GM12875 (cell line): ENCODE results near the gene FNDC3B.

Experiments used
- H3K4me3 ChIP-seq: one replicate; pipeline ENCODE4 v1.5.1; 2011; ENCODE audit warnings: low read depth, low read length, control low read depth
- CTCF ChIP-seq: IDR thresholded peaks from 2 replicates; pipeline ENCODE4 v1.5.1; 2011; ENCODE audit warnings: low read depth, mild to moderate bottlenecking, control low read depth, inconsistent platforms, low read length, moderate library complexity, borderline replicate concordance; ENCODE audit not compliant: insufficient read depth

FNDC3B gene

GRCh38 chr3:172131746-172132145 is 92.4 kb downstream of the FNDC3B start:
- H3K4me3 ChIP-seq = no peak overlapping the region
- no peak for TF ChIP-seq CTCF

- no peak for TF ChIP-seq CTCF
- H3K4me3 ChIP-seq = no peak overlapping the region
Observed at GRCh38 chr3:172132159-172132586, 92.8 kb downstream of the FNDC3B start.

GRCh38 chr3:172132721-172133311 is 93.4 kb downstream of the FNDC3B start:
- no peak overlapping the region for H3K4me3 ChIP-seq
- no peak for TF ChIP-seq CTCF

- no peak for TF ChIP-seq CTCF
- H3K4me3 ChIP-seq = no peak overlapping the region
Observed at GRCh38 chr3:172133838-172134237, 94.5 kb downstream of the FNDC3B start.

GRCh38 chr3:172134352-172134751 is 95.0 kb downstream of the FNDC3B start:
- no peak for TF ChIP-seq CTCF
- no peak overlapping the region for H3K4me3 ChIP-seq

- TF ChIP-seq CTCF = no peak
- H3K4me3 ChIP-seq = no peak overlapping the region
Observed at GRCh38 chr3:172135185-172135584, 95.8 kb downstream of the FNDC3B start.

- no peak for TF ChIP-seq CTCF
- no peak overlapping the region for H3K4me3 ChIP-seq
Observed at GRCh38 chr3:172135820-172136219, 96.4 kb downstream of the FNDC3B start.
